ENCODE measurements around the gene ASB18.

Gene ASB18

GRCh38 chr2:236177604-236177966 is 86.6 kb downstream of the ASB18 start:
- in situ Hi-C loops (cut with HindIII; ENCODE audit: low sequenced_read_pairs) = loop anchor here (25.0 kb wide), 1 partner anchor 390 kb away; no protein-coding TSS in a partner anchor
- H3K4me3 ChIP-seq (ENCODE audit: low read depth, low read length) = no peak overlapping the region
- TF ChIP-seq CTCF (IDR thresholded peaks at IDR 0.05; ENCODE audit: low read depth, low read length, missing control alignments) = peak; percentile 39
- DNase-seq (ENCODE audit: low read depth) = no peak

- TF ChIP-seq CTCF (IDR thresholded peaks at IDR 0.05; ENCODE audit: low read depth, low read length, missing control alignments) = no peak
- no peak overlapping the region for H3K4me3 ChIP-seq (ENCODE audit: low read depth, low read length)
- no peak for DNase-seq (ENCODE audit: low read depth)
- in situ Hi-C loops (cut with HindIII; ENCODE audit: low sequenced_read_pairs) = loop anchor here (25.0 kb wide), 1 partner anchor 390 kb away; no protein-coding TSS in a partner anchor
Measured at GRCh38 chr2:236176951-236177350, 87.3 kb downstream of the ASB18 start.

GRCh38 chr2:236176417-236176816 is 87.8 kb downstream of the ASB18 start:
- DNase-seq (ENCODE audit: low read depth) = no peak
- no peak overlapping the region for H3K4me3 ChIP-seq (ENCODE audit: low read depth, low read length)
- in situ Hi-C loops (cut with HindIII; ENCODE audit: low sequenced_read_pairs) = loop anchor here (25.0 kb wide), 1 partner anchor 389 kb away; no protein-coding TSS in a partner anchor
- TF ChIP-seq CTCF (IDR thresholded peaks at IDR 0.05; ENCODE audit: low read depth, low read length, missing control alignments) = peak; percentile 68

DNA sequence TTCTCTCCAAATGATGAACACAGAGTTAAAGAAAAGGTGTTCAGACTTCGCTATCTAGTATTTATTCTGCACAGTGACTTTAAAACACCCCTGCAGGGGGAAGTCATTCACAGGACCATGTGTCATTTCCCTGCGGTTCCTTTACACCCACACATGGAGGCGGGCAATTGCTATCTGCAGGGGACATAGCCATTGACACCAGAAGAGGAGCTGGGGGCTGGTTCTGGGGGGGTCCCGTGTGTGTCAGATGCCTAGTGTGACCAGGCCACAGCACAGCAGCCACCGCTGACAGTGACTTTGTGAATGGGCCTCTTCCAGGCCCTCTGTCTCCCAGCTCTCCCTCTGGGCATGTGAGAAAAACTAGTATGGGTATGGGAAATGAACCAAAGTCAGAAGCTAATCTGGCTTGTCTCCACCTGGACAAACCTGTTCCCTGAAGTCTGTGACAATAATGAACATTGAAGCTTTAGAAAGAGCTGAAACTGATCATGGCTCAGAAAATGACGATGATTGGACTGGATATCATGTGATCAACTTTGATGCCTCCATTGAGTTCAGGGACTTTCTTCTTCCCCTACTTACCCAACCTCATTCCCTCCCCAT is 88.6 kb downstream of the ASB18 start:
- no peak for TF ChIP-seq CTCF (IDR thresholded peaks at IDR 0.05; ENCODE audit: low read depth, low read length, missing control alignments)
- DNase-seq (ENCODE audit: low read depth) = no peak
- in situ Hi-C loops (cut with HindIII; ENCODE audit: low sequenced_read_pairs) = loop anchor here (25.0 kb wide), 1 partner anchor 388 kb away; no protein-coding TSS in a partner anchor
- H3K4me3 ChIP-seq (ENCODE audit: low read depth, low read length) = no peak overlapping the region

GRCh38 chr2:236173729-236174607 is 90.2 kb downstream of the ASB18 start:
- in situ Hi-C loops (cut with HindIII; ENCODE audit: low sequenced_read_pairs) = no loop called here
- H3K4me3 ChIP-seq (ENCODE audit: low read depth, low read length) = no peak overlapping the region
- no peak for TF ChIP-seq CTCF (IDR thresholded peaks at IDR 0.05; ENCODE audit: low read depth, low read length, missing control alignments)
- DNase-seq (ENCODE audit: low read depth) = no peak

DNA sequence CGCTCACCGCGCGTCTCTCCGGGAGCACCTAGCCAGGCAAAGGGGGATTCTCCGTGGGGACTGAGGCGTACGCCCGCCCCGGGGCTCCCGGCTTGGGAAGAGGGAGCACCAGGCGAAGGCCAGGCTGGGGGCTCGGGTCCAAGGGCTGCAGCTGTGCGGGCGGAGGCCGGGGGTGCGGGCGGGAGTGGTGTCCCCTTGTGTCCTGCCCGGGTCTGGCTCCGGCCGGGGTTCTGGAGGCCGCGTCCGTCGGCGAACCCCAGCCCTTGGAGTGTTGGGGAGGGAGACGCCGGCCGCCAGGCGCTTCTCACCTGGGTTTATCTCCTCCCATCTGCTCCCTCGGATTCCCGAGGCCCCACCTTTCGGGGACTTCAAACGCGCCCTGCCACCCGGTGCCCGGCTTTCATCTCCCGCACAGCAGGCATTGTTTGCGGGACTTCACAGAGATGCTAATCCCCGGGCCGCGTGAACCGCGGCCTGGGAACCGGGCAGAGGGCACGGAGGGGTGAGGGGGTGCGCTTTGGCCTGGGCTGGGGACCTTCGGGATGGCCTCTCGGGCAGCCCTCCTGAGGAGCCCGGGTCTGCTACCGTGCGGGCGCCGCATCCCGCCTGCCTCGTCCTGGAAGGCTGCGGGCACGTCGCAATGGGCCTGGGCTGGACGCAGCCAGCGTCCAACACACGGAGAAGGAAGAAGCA is 91.0 kb downstream of the ASB18 start:
- no peak for DNase-seq (ENCODE audit: low read depth)
- in situ Hi-C loops (cut with HindIII; ENCODE audit: low sequenced_read_pairs) = no loop called here
- TF ChIP-seq CTCF (IDR thresholded peaks at IDR 0.05; ENCODE audit: low read depth, low read length, missing control alignments) = no peak
- H3K4me3 ChIP-seq (ENCODE audit: low read depth, low read length) = no peak overlapping the region
